Right hindlimb (tissue), 1 donor: ENCODE data around the gene IL1F10.

Experiments used
- DNase-seq: peaks from one replicate; pipeline ENCODE4 v3.0.0-alpha.2; 2018

Gene IL1F10, protein sequence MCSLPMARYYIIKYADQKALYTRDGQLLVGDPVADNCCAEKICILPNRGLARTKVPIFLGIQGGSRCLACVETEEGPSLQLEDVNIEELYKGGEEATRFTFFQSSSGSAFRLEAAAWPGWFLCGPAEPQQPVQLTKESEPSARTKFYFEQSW

DNA sequence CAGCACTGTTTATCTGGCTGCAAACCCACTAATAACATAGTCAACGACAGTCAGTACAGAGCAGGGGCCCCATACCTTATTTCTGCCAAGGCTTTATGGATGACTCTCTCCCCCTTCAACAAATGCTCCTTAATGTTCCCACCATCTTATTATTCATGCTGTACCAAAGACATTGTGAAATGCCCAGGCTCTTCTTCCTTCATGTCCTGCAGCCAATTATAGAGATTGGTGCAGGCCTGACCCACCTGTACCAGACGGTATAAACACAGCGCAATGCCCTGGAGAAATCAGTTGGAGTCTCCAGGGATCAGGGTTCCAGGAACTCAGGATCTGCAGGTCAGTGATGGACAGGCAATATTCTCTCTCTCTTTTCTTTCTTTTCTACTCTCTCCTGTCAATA lies at the start of gene IL1F10:
TSS of gene IL1F10 (plus strand) at position 290 of the 400 bp plus-strand sequence. CDS start 4,769 bp downstream, outside the sequence.
- no peak for DNase-seq

DNA sequence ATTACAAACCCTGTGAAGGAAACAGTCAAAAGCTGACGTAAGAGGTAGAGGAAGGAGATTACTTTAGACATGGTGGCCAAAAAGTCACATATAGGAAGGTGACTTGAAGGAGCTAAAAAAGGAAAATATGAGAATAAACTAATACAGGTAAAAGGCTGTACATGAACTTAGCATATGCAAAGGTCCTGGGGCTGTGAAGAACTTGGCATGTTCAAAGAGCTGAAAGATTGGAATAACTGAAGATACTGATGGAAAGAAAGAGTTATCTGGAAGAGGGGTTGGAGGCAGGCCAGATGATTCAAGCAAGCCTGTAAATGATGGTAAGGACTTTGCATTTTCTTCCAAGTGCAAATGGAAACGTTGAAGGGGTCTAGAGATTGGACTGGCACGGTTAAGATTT lies 49.3 kb upstream of the IL1F10 start:
- no peak for DNase-seq

DNA sequence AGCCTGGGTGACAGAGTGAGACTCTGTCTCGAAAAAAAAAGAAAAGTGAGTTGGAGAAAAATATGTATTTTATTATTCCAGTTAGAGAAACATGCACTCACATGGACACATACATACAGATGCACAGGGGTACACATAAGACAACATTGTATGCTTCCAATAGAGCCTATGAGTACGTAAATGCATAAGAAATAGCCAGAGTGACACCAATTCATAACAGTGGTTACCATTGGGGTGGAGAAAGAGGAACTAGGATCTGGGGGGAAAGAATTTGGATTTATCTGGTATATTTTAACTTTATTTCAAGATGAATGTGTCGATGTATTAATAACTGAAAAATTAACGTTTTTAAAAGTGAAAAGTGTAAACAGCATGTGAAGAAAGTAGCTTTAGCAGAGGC lies 46.5 kb upstream of the IL1F10 start:
- DNase-seq = no peak

DNA sequence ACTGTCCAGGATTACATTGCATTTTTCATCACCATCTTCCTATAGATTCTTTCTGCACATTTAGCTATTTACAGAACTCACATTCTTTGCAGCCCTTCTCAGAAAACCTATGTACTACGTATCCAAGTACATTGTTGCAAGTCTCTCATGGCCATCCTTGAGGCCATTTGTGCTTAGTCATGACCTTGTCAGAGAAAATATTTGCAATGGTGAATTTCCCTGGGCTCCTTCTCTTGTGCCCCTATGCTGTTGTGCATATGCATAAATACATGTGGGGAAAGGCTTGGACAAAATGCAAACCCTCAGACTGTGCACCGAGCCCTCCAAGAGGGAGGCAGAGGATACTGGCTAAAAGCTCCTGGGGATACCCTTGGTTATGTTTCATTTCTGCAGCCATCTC lies 43.0 kb upstream of the IL1F10 start:
- no peak for DNase-seq

DNA sequence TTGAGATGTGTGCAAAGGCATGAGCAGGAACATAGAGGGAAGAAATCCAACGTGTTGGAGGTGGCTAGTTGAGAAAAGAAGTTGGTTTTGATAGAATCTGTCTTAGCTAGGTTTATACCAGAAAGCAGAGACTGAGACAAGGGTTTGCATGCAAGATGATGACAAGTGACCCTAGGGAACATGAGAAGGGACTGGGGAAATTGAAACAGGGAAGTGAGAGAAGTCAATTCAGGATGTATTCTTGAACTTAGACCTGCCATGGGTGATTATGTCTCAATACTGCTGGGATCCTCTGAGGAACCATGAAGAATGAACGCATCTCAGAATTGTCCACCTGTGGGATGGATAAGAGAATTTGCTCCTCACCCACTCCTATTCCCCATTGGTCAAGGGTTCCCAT lies 42.0 kb upstream of the IL1F10 start:
- DNase-seq = no peak

DNA sequence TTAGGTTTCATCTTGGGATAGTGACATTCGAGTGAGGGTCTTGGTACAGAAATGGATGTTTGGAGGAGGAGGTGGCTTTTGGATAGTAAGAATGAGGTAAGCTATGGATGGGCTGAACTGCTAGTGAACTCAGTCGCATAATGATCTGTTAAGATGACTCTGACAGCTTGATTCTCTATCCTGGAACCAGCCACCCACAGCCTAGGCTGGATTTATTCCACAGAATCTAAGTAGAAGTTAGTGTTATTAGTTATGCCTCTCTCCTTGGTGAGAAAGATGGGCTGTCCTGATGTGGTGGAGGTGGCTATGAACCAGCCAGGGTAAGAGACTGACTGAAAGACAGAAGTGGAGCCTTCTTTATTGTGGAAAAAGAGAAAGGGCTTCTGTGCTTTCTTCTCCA lies 40.1 kb upstream of the IL1F10 start:
- no peak for DNase-seq

DNA sequence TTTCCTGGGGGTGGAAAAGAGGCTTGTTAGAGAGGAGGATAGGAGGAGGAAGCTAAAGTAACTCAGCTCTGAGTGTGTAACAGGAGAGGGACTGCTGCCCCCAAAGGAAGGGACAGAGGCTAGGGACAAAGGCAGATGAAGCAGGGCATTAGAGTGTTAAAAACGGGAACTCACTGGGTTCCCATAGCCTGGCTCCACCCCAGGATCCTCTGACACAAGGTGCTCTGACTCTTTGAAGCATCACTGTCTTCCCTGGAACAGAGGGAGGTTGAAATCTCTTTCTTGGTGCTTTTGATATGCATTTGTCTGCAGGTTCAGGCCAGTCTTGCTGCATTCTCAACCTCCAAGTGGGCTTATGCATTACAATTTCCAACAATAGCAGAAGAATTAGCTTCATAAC lies 39.7 kb upstream of the IL1F10 start:
- DNase-seq = no peak

DNA sequence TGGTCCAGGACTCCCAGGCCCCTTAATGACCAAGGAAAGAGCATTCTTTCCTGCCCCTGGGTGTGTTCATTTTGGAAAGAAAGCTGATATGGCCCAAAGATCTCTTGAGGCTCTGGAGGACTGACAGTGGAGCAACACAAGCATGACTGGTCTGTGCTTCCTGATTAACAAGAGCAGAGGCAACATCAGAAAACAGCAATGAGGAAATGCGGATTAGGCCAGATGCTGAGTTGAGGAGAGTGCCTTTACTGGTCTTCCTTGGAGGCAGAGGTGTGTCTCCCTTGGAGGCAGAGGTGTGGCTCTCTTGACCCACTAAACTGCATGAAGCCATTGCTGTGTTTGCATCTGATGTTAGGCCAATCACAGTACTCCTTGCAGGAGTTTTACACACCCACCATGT lies 35.0 kb upstream of the IL1F10 start:
- no peak for DNase-seq

DNA sequence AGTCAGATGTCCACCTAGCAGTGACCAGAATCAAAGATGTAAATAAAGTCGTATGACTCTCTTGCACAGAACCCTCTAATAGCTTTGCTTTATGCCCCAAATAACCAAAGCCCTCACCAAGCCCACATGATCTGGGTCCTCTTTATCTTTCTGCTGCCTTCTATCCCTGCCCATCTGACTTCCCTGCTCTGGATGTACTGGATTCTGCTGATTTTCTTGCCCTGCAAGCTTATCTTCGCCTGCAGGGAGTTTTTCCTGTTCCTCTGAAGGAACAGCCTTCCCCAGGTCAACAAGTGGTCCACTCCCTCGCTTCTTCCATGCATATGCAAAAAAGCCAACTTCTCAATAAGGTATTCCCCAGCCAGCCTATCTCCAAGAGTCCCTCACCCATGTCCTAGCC lies 33.8 kb upstream of the IL1F10 start:
- no peak for DNase-seq

DNA sequence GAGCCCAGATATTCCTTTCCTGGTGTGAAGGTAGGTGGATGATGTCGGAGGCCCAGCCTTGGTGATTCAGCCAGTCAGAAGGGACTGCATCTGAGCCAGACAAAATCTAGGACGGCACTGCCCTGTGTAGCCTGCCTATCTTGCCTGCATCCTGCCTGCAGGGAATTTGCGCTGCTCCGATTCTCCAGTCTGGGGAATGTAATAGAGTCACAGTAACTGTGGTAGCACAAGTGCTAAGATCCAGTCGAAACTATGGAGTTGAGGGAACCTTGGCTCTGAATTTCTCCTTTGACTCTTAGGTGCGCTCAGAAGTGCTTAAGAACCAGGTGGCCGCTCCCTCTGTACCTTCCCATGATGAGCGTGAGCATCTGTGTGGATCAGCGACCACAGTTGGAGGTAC lies 31.0 kb upstream of the IL1F10 start:
- DNase-seq = no peak

DNA sequence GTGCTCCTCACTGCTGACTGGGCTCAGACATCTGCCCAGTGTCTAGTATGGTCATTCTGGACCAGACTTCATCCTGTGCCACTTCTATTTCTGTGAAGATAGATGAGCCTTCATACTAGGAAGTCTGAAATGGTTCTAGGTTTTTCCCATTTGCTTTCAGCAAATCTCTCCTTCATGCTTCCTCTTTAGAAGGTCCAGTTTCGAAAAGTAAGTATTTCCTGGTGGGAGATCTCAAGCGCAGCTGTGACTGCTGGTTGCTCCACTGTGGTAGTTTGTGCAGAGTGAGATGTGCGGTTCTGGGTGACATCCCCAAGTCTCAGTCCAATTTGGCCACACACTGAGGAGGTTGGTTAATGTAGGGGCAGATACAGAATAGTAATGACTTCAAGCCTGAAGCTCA lies 29.5 kb upstream of the IL1F10 start:
- DNase-seq = no peak

DNA sequence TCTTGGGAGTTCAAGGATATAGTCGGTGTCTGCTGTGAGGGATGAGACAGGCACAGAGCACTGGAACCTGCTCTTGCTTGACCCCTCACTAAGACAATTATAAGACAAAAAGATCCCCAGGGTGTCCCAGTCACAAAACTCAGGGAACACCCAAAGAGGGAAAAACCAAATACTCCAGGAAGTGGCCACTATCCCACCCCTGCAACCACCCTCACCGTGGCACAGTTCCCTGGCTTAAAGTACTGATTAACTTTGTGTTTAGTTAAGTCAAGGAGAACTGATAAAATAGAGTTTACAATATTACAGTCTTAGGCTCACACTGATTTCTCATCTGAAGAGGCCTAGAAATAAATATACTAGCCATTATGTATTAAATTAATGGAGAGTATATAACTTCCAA lies 28.6 kb upstream of the IL1F10 start:
- DNase-seq = no peak

DNA sequence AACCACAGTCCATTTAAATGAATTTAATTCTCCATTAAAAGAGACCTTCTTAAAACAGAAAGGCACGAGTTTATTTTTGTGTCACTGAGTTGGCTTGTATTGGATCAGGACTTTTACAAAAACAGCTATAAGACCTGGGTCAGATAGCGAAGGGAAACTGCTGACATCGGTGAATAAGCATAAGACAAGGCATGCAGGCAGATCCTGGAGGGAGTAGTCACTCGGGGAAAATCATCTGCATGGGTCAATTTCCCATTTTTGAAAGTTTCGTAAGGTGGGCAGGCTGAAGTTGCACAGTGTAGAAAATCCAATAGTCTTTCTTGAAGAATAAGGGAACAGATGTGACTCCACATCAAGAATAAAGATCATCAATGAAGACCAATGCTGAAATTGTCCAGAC lies 28.1 kb upstream of the IL1F10 start:
- no peak for DNase-seq

DNA sequence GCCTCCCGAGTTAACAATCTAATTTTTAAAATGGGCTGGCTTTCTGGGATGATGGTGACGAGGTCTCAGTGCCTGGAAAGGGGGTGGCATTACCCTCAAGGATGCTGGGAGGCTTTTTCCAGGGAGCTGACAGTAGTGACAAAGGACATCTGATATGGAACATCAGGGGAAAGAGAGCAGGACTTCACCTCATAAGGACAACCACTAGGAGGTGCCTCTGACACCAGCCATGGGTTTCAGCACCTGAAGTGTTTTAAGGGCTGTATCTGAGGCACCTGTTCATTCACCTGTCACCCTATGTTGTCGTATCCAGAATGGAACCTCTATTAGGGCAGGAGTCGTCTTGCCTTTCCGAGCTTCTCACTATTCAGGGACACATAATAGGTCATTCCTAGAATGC lies 25.9 kb upstream of the IL1F10 start:
- no peak for DNase-seq

DNA sequence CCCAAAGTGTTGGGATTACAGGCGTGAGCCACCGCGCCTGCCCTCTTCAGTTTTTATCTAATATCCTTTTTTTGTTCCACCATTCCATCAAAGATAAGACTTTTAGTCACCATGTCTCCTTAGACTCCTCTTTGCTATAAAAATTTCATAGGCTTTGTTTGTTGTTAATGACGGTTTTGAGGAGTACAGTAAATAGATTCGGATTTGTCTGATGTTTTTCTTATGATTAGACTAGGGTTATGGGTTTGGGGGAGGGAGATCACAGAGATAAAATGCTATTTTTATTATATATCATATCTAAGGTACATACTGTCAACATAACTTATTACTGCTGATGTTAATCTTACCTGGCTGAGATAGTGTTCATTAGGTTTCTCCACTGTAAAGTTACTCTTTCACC lies 21.3 kb upstream of the IL1F10 start:
- DNase-seq = no peak

DNA sequence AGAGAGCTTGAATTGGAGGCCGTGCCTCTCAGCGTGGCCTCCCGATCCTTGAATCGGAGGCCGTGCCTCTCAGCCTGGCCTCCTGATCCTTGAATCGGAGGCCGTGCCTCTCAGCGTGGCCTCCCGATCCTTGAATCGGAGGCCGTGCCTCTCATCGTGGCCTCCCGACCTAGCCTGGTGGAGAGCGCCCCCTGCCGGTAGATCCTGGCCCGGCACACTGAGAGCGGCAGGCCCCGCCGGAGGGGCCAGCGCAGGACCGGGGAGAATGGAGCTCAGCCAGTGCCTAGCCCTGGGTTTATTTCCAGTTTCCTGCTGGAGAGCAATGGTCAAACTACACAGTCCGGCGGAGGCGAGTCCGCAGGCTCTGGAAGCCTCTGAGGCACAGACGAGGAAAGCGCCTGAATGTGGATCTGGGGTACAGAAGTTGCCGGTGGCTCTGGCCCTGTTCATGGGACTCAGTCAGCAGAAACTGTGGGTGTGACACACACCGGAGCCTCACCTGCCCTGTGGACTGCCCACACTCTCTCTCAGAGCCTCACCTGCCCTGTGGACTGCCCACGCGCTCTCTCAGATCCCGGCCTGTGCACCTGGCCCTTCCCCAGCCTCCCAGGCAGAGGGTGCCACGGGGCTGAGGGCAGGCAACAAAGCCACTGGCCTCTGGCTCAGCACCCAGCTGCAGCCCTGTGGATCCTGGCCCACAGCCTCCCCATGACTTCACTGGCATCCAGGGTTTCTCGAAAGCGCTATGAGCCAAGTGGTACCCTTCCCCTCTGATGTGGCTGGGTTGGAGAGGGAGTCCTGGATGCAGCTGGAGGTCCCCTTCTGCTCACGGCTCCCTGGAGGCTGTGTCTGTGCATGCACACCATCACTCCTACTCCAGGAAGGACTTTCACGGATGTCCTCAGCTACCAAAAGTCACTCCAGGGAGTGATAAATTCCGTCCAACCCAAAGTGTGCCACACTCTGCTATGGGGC lies 16.6 kb upstream of the IL1F10 start:
- no peak for DNase-seq

DNA sequence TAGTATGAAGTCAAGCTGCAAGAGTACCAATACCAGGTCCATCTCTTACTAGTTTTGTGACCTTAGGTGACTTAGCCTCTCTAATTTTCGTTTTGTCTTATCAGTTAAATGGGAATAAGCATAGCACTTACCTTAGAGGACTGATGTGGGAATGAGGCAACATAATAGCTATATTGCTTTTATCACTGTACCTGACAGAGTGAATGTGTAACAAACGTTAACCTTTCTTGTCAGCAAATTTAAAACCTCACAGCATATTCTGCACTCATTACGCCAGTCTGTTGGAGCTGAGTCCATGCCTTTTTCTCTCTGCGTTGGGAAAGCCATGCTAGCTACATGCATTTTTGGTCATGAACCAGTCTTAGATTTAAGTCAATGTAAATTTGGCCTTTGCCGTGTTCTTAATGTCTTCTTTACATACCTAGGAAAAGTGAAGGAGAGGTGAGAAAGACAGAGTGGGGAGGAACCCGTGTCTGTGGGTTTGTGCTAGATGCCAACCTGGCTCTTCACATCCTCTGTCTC lies 15.3 kb upstream of the IL1F10 start, which contains the start of gene IL36B:
TSS of gene IL36B (minus strand) at position 472 of the 522 bp plus-strand sequence.
- no peak for DNase-seq

DNA sequence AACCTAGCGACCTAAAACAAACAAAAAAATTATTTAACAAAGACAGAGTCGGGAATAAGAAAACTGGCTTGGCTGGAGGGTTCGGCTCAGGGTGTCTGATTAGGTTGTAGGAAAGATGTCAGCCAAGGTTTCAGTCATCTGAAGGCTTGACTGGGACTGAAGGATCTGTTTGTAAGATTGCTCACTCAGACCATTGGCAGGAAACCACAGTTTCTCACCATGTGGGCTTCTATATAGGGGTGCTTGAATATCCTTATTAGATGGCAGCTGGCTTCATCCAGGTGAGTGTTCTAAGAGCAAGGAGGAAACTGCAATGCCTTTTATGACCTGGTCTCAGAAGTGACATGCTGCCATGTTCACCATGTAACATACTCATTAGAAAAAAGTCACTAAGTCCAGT lies 14.1 kb upstream of the IL1F10 start:
- DNase-seq = no peak

DNA sequence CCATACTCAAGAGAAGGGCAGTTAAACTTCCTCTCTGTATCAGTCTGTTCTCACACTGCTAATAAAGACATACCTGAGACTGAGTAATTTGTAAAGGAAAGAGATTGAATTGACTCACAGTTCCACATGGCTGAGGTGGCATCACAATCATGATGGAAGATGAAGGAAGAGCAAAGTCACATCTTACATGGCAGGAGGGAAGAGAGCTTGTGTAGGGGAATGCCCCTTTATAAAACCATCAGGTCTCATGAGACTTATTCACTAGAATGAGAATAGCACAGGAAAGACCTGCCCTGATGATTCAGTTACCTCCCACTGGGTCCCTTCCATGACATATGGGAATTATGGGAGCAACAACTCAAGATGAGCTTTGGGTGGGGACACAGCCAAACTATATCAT lies 13.7 kb upstream of the IL1F10 start:
- no peak for DNase-seq

DNA sequence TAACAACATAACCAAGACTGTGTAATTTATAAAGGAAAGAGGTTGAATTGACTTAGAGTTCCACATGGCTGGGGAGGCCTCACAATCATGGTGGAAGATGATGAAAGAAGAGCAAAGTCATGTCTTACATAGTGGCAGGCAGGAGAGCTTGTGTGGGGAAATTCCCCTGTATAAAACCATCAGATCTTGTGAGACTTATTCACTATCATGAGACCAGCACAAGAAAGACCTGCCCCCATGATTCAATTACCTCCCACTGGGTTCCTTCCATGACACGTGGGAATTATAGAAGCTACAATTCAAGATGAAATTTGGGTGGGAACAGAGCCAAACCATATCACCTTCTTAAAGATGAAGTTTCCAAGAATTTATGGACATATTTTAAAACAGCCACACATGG lies 11.2 kb upstream of the IL1F10 start:
- DNase-seq = no peak

DNA sequence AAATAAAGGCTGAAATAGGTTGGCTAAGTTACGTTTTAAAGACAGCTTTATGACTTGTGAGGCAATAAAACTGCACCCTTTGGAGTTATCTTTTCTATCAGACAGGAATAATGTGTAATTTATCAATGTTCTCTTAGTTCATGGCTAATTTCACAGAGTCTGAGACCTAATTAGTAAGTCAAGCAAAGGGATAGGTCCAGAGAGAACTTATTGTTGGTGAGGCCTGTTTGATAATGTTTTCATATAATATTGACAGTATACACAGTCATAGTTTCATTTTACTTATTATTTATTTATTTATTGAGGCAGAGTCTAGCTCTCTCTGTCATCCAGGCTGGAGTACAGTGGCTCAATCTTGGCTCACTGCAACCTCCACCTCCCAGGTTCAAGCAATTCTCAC lies 10.7 kb upstream of the IL1F10 start:
- DNase-seq = no peak

DNA sequence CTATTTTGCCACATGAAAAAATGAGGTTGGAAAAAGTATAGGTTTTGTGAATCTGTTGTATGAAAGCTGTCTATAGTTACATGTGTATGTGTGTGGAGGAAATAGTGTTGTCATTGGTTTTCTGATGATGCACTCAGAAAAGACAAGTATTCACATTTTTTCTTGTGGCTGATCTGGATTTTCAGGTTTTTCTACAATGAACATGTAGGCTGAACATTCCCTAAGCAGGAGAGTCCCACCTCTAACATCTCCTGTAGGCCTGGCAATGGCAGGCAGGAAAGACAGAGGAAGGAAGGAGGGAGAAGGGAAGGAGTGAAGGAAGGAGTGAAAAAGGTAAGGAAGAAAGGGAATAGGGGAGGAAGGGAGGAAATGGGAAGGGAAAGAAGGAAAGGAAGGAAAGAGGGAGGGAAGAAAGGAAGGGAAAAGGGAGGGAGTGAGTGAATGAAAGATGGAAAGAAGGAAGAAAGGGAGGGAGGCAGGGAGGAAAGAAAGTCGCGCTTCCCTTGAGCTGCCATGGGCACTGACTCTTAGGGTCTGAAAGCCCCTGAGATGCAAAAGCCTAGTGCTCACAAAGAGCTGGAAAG lies 9.3 kb upstream of the IL1F10 start:
- DNase-seq = no peak

DNA sequence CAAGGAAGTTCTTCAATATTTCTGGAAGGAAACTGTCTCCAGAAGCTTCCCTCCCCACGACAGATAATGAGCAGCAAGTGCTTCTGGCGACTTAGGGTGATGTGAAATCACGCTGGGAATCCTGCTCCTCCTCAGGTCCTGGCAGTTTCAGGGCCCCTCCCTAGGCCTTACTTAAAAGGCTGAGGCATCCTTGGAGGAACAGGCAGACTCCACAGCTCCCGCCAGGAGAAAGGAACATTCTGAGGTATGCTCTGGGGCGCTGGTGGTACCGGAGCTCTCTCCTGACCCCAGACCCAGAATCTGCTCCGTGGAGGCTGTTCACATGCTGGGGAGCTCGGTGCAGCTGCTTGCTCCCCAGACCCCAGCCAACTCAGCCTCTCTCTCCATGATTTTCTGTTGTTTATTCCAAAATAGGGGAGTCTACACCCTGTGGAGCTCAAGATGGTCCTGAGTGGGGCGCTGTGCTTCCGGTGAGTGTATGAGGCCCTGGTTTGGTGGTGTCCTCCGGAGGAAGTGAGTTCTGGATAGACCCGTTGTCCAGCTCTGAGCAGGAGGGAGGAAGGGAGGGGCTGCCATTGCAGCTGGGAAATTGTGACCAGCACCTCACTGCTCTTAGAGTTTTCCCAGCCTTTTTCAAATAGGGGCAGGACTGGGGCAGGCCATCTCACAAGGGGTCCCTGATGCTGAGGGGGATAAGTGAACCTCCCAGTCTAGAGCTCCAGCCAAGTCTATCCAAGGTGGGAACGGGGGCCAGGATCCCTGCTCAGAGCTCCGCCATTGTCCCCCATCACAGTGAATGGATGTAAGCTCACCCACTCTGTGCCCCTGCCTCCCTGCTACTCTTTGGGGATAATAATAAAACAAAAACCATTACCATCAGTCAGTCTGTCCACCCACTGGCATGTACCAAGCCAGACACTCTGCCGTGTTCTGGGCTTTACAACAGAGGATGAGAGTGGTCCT lies 8.5 kb upstream of the IL1F10 start, which contains the start of gene IL36RN:
TSS of gene IL36RN (plus strand) at position 201 of the 963 bp plus-strand sequence. CDS start at position 442, 241 bp downstream.
- DNase-seq = no peak
